DND-41 (cell line): ENCODE measurements around the gene HVCN1.

Experiments used
- EZH2 ChIP-seq: IDR thresholded peaks from 3 replicates; pipeline ENCODE4 v1.6.1; 2012; ENCODE audit warnings: borderline replicate concordance, low read depth, mild to moderate bottlenecking, moderate library complexity, low read length, inconsistent platforms; ENCODE audit not compliant: severe bottlenecking
- TF ChIP-seq, protein P1 (sequence below): IDR thresholded peaks from 2 replicates; pipeline ENCODE4 v1.5.1; 2012; ENCODE audit warnings: borderline replicate concordance, low read length, moderate library complexity, mild to moderate bottlenecking; ENCODE audit not compliant: poor library complexity, severe bottlenecking; ENCODE audit errors: extremely low read depth

DNA sequence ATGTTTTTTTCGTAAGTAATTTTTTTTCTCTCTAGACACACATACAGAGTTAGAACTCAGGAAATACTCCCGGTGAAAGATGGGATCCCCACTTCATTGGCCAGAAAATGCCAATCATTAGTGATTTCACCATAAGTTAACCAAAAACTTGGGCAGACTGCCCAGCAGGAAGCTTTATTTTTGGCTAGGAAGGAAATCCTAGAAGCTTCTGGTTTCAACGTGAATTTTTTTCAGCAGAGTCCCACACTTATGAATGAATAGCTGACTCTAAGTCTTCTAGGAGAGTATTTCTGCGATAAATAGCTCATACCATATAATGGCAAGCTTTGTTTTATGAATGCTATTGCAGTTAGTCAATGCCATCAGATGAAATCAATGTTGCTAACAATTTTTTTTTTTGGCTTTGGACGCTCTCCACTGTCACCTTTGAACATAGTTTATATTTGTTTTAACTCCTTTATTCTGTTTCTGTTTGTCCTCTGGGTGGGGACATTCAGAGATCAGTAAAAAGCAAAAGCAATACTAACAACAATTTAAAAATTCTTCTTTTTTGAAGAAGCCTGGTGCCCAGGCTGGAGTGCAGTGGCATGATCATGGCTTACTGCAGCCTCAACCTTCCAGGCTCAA is 44.3 kb upstream of the HVCN1 start:
- TF ChIP-seq, protein P1, sequence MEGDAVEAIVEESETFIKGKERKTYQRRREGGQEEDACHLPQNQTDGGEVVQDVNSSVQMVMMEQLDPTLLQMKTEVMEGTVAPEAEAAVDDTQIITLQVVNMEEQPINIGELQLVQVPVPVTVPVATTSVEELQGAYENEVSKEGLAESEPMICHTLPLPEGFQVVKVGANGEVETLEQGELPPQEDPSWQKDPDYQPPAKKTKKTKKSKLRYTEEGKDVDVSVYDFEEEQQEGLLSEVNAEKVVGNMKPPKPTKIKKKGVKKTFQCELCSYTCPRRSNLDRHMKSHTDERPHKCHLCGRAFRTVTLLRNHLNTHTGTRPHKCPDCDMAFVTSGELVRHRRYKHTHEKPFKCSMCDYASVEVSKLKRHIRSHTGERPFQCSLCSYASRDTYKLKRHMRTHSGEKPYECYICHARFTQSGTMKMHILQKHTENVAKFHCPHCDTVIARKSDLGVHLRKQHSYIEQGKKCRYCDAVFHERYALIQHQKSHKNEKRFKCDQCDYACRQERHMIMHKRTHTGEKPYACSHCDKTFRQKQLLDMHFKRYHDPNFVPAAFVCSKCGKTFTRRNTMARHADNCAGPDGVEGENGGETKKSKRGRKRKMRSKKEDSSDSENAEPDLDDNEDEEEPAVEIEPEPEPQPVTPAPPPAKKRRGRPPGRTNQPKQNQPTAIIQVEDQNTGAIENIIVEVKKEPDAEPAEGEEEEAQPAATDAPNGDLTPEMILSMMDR, result no peak
- TF ChIP-seq EZH2, result no peak
